BLaER1 treated with 17β-estradiol and CSF1 and Interleukin-3, amounts not matched to agents 10 nM and 100 nM (cell line): ENCODE results near the gene BCAS3.
"Not testable (repeated sequence)": the region's sequence is repeated elsewhere in the genome, so short reads cannot be mapped to it uniquely, and the experiment has no call there.

Source experiments
- H3K27ac ChIP-seq, 11 experiments: shearing (Covaris generic); formaldehyde crosslinking; 2 replicates each; pipeline ENCODE4 v1.8.1; 2022
- H3K27me3 ChIP-seq, 11 experiments: shearing (Covaris generic); formaldehyde crosslinking; 2 replicates each; pipeline ENCODE4 v1.8.1; 2022
- H3K36me3 ChIP-seq, 11 experiments: shearing (Covaris generic); formaldehyde crosslinking; 2 replicates each; pipeline ENCODE4 v1.8.1; 2022
- H3K4me1 ChIP-seq, 10 experiments: shearing (Covaris generic); formaldehyde crosslinking; 2 replicates each; pipeline ENCODE4 v1.8.1; 2022
- H3K4me2 ChIP-seq, 11 experiments: shearing (Covaris generic); formaldehyde crosslinking; 2 replicates each; pipeline ENCODE4 v1.8.1; 2022
- H3K4me3 ChIP-seq, 10 experiments: shearing (Covaris generic); formaldehyde crosslinking; 2 replicates each; pipeline ENCODE4 v1.8.1; 2022
- H3K9ac ChIP-seq, 11 experiments: shearing (Covaris generic); formaldehyde crosslinking; 2 replicates each; pipeline ENCODE4 v1.8.1; 2022
- H3K9me3 ChIP-seq, 11 experiments: shearing (Covaris generic); formaldehyde crosslinking; replicated peaks in 1 of 11; 2 replicates each; pipeline ENCODE4 v1.8.1; 2022
- H4K20me1 ChIP-seq, 11 experiments: shearing (Covaris generic); formaldehyde crosslinking; 2 replicates each; pipeline ENCODE4 v1.8.1; 2022
- Cebpa-rat ChIP-seq, 11 experiments: shearing (Covaris generic); IDR thresholded peaks; 2 replicates each; pipeline ENCODE4 v1.8.1; 2022

Gene BCAS3

DNA sequence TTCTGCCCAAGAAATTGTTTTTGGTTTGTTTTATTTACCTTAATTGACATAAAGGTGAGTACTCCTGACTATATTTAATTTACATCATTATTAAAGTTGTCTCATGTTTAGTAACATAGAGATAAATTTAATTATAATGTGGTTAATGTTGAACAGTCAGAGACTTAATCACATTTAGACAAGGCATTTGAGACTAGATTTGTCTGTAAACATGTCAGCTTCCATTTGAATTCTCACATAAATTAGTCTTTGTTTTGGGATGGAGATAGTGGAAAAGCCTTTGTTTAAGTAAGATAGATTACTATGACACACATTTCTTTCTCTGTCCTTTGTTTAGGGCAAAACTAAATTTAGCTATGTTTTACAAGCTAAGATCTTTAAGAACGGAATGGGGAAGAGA is 18.5 kb upstream of the BCAS3 start:
- no peak overlapping the region for H3K27ac ChIP-seq
- H3K36me3 ChIP-seq: peaks cover 57 to 99% (median 92%) of the 10 kb centered on the region in 11 experiments
- no peak overlapping the region for H3K4me3 ChIP-seq
- H4K20me1 ChIP-seq: peaks cover 9 to 73% (median 35%) of the 10 kb centered on the region in 11 experiments; a peak in 19 of 22 replicates
- H3K4me2 ChIP-seq: no peak overlapping the region
- H3K9ac ChIP-seq: no peak overlapping the region
- H3K9me3 ChIP-seq: no peaks in the 10 kb centered on the region
- H3K27me3 ChIP-seq: no peaks in the 10 kb centered on the region
- peaks cover 0 to 8% (median 0%) of the 10 kb centered on the region in 10 experiments; a peak in 2 of 20 replicates for H3K4me1 ChIP-seq
- no peak for TF ChIP-seq Cebpa-rat (IDR thresholded peaks at IDR 0.05)

GRCh38 chr17:60661489-60661888 is 16.2 kb upstream of the BCAS3 start:
- H3K9ac ChIP-seq: no peak overlapping the region
- no peak overlapping the region for H3K27ac ChIP-seq
- H3K4me3 ChIP-seq: no peak overlapping the region
- H3K4me2 ChIP-seq: no peak overlapping the region
- peaks cover 3 to 57% (median 21%) of the 10 kb centered on the region in 11 experiments; a peak in 14 of 22 replicates for H4K20me1 ChIP-seq
- H3K27me3 ChIP-seq: no peaks in the 10 kb centered on the region
- no peak for TF ChIP-seq Cebpa-rat (IDR thresholded peaks at IDR 0.05)
- H3K36me3 ChIP-seq: peaks cover 66 to 99% (median 93%) of the 10 kb centered on the region in 11 experiments
- no peaks in the 10 kb centered on the region for H3K9me3 ChIP-seq
- H3K4me1 ChIP-seq: peaks cover 0 to 9% (median 0%) of the 10 kb centered on the region in 10 experiments; a peak in 2 of 20 replicates

GRCh38 chr17:60664022-60664421 is 13.6 kb upstream of the BCAS3 start:
- Histone ChIP-seq H3K4me3 (no peak overlapping the region), H3K27ac (no peak overlapping the region; a peak in 1 of 22 replicates), H3K36me3 (peaks cover 45 to 80% (median 73%) of the 10 kb centered on the region in 11 experiments), H3K9me3 (no peaks in the 10 kb centered on the region), H3K4me2 (no peak overlapping the region), H3K4me1 (peaks cover 0 to 21% (median 0%) of the 10 kb centered on the region in 10 experiments; a peak in 4 of 20 replicates), H4K20me1 (peaks cover 0 to 40% (median 17%) of the 10 kb centered on the region in 11 experiments; a peak in 14 of 22 replicates), H3K27me3 (no peaks in the 10 kb centered on the region), H3K9ac (no peak overlapping the region)
- no peak for TF ChIP-seq Cebpa-rat (IDR thresholded peaks at IDR 0.05)

- Histone ChIP-seq H3K9ac (no peak overlapping the region), H3K27ac (no peak overlapping the region), H3K4me2 (no peak overlapping the region), H3K4me3 (no peak overlapping the region), H3K4me1 (peaks cover 0 to 19% (median 0%) of the 10 kb centered on the region in 10 experiments; a peak in 4 of 20 replicates), H4K20me1 (peaks cover 0 to 35% (median 15%) of the 10 kb centered on the region in 11 experiments; a peak in 14 of 22 replicates), H3K27me3 (no peaks in the 10 kb centered on the region), H3K36me3 (peaks cover 45 to 65% (median 59%) of the 10 kb centered on the region in 11 experiments), H3K9me3 (no peaks in the 10 kb centered on the region)
- TF ChIP-seq Cebpa-rat (IDR thresholded peaks at IDR 0.05): no peak
Observed at GRCh38 chr17:60665602-60666001, 12.0 kb upstream of the BCAS3 start.

DNA sequence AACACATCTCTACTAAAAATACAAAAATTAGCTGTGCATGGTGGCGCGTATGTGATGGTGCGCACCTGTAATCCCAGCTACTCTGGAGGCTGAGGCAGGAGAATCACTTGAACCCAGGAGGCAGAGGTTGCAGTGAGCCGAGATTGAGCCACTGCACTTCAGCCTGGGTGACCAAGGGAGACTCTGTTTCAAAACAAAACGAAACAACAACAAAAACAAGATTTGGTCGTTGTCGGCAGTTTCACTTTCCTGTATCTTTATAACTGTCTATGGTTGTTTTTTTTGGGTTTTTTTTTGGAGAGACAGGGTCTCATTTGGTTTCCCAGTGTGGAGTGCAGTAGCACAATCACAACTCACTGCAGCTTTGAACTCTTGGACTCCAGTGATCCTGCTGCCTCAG is 8.9 kb upstream of the BCAS3 start:
- H3K27ac ChIP-seq, H3K27me3 ChIP-seq, H3K9me3 ChIP-seq, H3K9ac ChIP-seq, H3K4me3 ChIP-seq: not testable (repeated sequence)
- Histone ChIP-seq H3K36me3 (peaks cover 26 to 34% (median 32%) of the 10 kb centered on the region in 11 experiments), H3K4me2 (peak overlapping the region in 2 of 11 experiments; percentile 16 to 52; a peak in 3 of 22 replicates), H3K4me1 (peaks cover 0 to 16% (median 0%) of the 10 kb centered on the region in 10 experiments; a peak in 4 of 20 replicates), H4K20me1 (peaks cover 0 to 15% (median 0%) of the 10 kb centered on the region in 11 experiments; a peak in 7 of 22 replicates)

- no peaks in the 10 kb centered on the region for H3K27me3 ChIP-seq
- peaks cover 2 to 7% (median 6%) of the 10 kb centered on the region in 11 experiments; a peak in 19 of 22 replicates for H3K36me3 ChIP-seq
- H3K4me3 ChIP-seq: no peak overlapping the region
- peaks cover 0 to 12% (median 5%) of the 10 kb centered on the region in 11 experiments; a peak in 8 of 22 replicates for H3K9me3 ChIP-seq
- no peak for TF ChIP-seq Cebpa-rat (IDR thresholded peaks at IDR 0.05)
- H3K4me1 ChIP-seq: peaks cover 0 to 14% (median 1%) of the 10 kb centered on the region in 10 experiments; a peak in 12 of 20 replicates
- no peak overlapping the region for H3K4me2 ChIP-seq
- no peak overlapping the region for H3K9ac ChIP-seq
- H3K27ac ChIP-seq: no peak overlapping the region
- no peaks in the 10 kb centered on the region for H4K20me1 ChIP-seq
Observed at GRCh38 chr17:60671482-60671881, 6.2 kb upstream of the BCAS3 start.

- H3K4me1 ChIP-seq: peaks cover 14 to 18% (median 15%) of the 10 kb centered on the region in 10 experiments
- not testable (repeated sequence) for H3K27me3 ChIP-seq, H3K4me2 ChIP-seq, H3K27ac ChIP-seq, H3K4me3 ChIP-seq, H3K9ac ChIP-seq, H3K36me3 ChIP-seq, H4K20me1 ChIP-seq
- peaks cover 0 to 12% (median 5%) of the 10 kb centered on the region in 11 experiments; a peak in 8 of 22 replicates for H3K9me3 ChIP-seq
Observed at GRCh38 chr17:60674637-60675036, 3.0 kb upstream of the BCAS3 start.

GRCh38 chr17:60675997-60676396 is 1.7 kb upstream of the BCAS3 start:
- no peaks in the 10 kb centered on the region for H4K20me1 ChIP-seq
- peaks cover 0 to 12% (median 5%) of the 10 kb centered on the region in 11 experiments; a peak in 8 of 22 replicates for H3K9me3 ChIP-seq
- no peak overlapping the region for H3K27ac ChIP-seq
- H3K4me2 ChIP-seq: no peak overlapping the region
- H3K9ac ChIP-seq: no peak overlapping the region
- peaks cover 0 to 8% (median 0%) of the 10 kb centered on the region in 11 experiments; a peak in 3 of 22 replicates for H3K36me3 ChIP-seq
- H3K4me1 ChIP-seq: peaks cover 14 to 18% (median 15%) of the 10 kb centered on the region in 10 experiments
- no peak overlapping the region for H3K4me3 ChIP-seq
- H3K27me3 ChIP-seq: no peaks in the 10 kb centered on the region
- TF ChIP-seq Cebpa-rat (IDR thresholded peaks at IDR 0.05): no peak

DNA sequence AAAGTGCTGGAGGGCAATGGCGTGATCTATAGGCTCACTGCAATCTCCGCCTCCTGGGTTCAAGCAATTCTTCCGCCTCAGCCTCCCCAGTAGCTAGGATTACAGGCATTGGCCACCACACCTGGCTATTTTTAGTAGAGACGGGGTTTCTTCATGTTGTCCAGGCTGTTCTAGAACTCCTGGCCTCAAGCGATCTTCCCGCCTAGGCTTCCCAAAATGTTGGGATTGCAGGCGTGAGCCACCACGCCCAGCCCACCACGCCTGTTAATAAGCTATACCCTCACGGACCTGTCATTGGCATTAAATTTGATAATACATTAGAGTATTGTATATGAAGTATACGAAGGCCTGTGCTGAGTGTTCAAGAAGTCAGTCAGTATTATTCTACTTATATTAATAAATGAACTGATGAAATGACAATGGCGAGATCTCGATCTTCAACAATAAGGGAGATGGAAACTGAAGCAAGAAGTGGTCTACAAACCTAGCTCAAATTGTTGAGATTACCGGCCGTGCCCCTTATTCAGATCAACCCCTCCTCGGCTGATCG is 818 bp upstream of the BCAS3 start:
- H3K27me3 ChIP-seq: no peaks in the 10 kb centered on the region
- peaks cover 0 to 8% (median 0%) of the 10 kb centered on the region in 11 experiments; a peak in 3 of 22 replicates for H3K36me3 ChIP-seq
- peaks cover 14 to 18% (median 15%) of the 10 kb centered on the region in 10 experiments for H3K4me1 ChIP-seq
- H3K9ac ChIP-seq: peak overlapping the region; percentile 76 to 91 (median 86)
- no peaks in the 10 kb centered on the region for H4K20me1 ChIP-seq
- peak overlapping the region; percentile 78 to 98 (median 90) for H3K4me2 ChIP-seq
- H3K9me3 ChIP-seq: peaks cover 0 to 12% (median 5%) of the 10 kb centered on the region in 11 experiments; a peak in 8 of 22 replicates
- no peak for TF ChIP-seq Cebpa-rat (IDR thresholded peaks at IDR 0.05)
- peak overlapping the region; percentile 14 to 78 (median 64); a peak in 19 of 22 replicates for H3K27ac ChIP-seq
- peak overlapping the region; percentile 64 to 83 (median 78) for H3K4me3 ChIP-seq
